ENCODE measurements around the gene ABI1. TPM values are rescaled to one million over a fixed set of nuclear protein-coding genes. Genes with fewer than 3 reads are reported as not detected.

Gene ABI1
- total and polyA plus RNA-seq, 2 donors (not counting 1 experiment from before 2014, with no cell fraction given): 37.8 to 80.5 TPM

DNA sequence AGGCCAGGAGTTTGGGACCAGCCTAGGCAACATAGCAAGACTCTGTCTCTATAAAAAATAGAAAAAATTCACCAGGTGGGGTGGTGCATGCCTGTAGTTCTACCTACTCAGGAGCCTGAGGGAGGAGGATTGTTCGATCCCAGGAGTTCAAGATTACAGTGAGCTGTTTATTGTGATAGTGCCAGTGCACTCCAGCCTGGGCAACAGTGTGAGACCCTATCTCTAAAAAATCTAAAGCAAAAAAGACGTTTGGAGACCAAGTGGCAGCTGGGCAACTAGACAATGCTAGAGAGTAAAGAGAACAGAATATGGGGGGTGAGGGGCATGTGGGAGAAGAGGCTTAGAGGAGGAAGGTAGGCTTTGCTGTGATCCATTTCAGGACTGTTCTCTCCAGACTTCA lies 161.8 kb downstream of the ABI1 start:
- Mint-ChIP-seq H3K4me3 (peak overlapping the region; percentile 54), H3K27ac (peak overlapping the region; percentile 7)
- H3K9ac ChIP-seq (ENCODE audit: low read length): no peak overlapping the region

More for the DNA sequence above, 161.8 kb downstream of the ABI1 start:
- Histone ChIP-seq H3K27ac (ENCODE audit: low read length in 2 of 2) (no peak overlapping the region), H3K4me1 (ENCODE audit: control insufficient read depth in 2 of 2, insufficient read depth in 2 of 2, low read length in 2 of 2) (peaks cover 10 to 13% of the 10 kb centered on the region in 2 donors), H3K36me3 (replicated peaks in 1 of 2; ENCODE audit: control extremely low read depth in 1 of 2, control insufficient read depth in 1 of 2, extremely low read depth in 1 of 2, insufficient read depth in 2 of 2, low read length in 1 of 2) (no peaks in the 10 kb centered on the region), H2AFZ (ENCODE audit: insufficient read depth, low read depth, low read length, poor library complexity, severe bottlenecking) (no peak overlapping the region), H3K79me2 (ENCODE audit: control insufficient read depth, insufficient read depth, low read length) (peaks cover 34% of the 10 kb centered on the region), H3K4me3 (ENCODE audit: control extremely low read depth in 1 of 5, extremely low read depth in 1 of 5, insufficient read depth in 1 of 5, low read depth in 2 of 5, low read length in 4 of 5) (no peak overlapping the region), H3K27me3 (replicated peaks in 1 of 4; ENCODE audit: control extremely low read depth in 1 of 4, control insufficient read depth in 3 of 4, insufficient read depth in 4 of 4, low read length in 3 of 4) (no peaks in the 10 kb centered on the region), H4K20me1 (ENCODE audit: control insufficient read depth, insufficient read depth, low read length, poor library complexity, severe bottlenecking) (no peaks in the 10 kb centered on the region), H3K4me2 (replicated peaks; ENCODE audit: low read depth, low read length, poor library complexity, severe bottlenecking) (peak overlapping the region; percentile 87), H3K9me3 (ENCODE audit: control extremely low read depth in 1 of 3, control insufficient read depth in 2 of 3, insufficient read depth in 1 of 3, low read length in 2 of 3) (no peaks in the 10 kb centered on the region)
- WGBS (ENCODE audit: insufficient coverage): no CpG with 5 or more reads among the region's 2 CpGs
- ATAC-seq (ENCODE audit: low read depth) (no peak), DNase-seq (no peak)
- intact Hi-C loops (cut with micrococcal nuclease): loop anchor here (5.0 kb wide), 1 partner anchor 543 kb away; the partner anchor contains the start of gene ACBD5
- H3K9me3 Mint-ChIP-seq (ENCODE audit: insufficient read depth): no peaks in the 10 kb centered on the region
- H3K4me1 Mint-ChIP-seq: peaks cover 18% of the 10 kb centered on the region
- ChIA-PET POLR2A (interaction anchor here (0.6 kb wide), 1 partner anchor 158 kb away, joined by 6 read pairs; no protein-coding TSS in a partner anchor), CTCF (interaction anchor here (1.0 kb wide), 1 partner anchor 19 kb away, joined by 3 read pairs; no protein-coding TSS in a partner anchor)
- H3K27me3 Mint-ChIP-seq: no peaks in the 10 kb centered on the region
- TF ChIP-seq EZH2 (IDR thresholded peaks at IDR 0.05; ENCODE audit: borderline replicate concordance, insufficient read depth, low read depth, low read length, poor library complexity, severe bottlenecking): no peak
- TF ChIP-seq, protein P1, sequence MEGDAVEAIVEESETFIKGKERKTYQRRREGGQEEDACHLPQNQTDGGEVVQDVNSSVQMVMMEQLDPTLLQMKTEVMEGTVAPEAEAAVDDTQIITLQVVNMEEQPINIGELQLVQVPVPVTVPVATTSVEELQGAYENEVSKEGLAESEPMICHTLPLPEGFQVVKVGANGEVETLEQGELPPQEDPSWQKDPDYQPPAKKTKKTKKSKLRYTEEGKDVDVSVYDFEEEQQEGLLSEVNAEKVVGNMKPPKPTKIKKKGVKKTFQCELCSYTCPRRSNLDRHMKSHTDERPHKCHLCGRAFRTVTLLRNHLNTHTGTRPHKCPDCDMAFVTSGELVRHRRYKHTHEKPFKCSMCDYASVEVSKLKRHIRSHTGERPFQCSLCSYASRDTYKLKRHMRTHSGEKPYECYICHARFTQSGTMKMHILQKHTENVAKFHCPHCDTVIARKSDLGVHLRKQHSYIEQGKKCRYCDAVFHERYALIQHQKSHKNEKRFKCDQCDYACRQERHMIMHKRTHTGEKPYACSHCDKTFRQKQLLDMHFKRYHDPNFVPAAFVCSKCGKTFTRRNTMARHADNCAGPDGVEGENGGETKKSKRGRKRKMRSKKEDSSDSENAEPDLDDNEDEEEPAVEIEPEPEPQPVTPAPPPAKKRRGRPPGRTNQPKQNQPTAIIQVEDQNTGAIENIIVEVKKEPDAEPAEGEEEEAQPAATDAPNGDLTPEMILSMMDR (IDR thresholded peaks at IDR 0.05): no peak

All from B cell (primary cell).